H1 (cell line): ENCODE measurements around the gene SCAMP2. TPM values are rescaled to one million over a fixed set of nuclear protein-coding genes. Genes with fewer than 3 reads are reported as not detected.

Source experiments
- microRNA-seq, 2 experiments: library from miRNA; unstranded; fragments of <30 nt; microRNA quantifications; one replicate each; pipeline versions ENCODE4 to v1.2.0, GENCODE V29; 2016 to 2020; ENCODE audit warnings: borderline microRNAs expressed in 2 of 2, borderline number of aligned reads in 2 of 2, borderline replicate concordance in 1 of 2
- polyA plus RNA-seq, 7 experiments: library from polyadenylated mRNA; depleted of rRNA in 3 of 7; stranded (reverse) in 5 of 7; unstranded in 2 of 7; fragments of >200 nt in 5 of 7; fragments of 200-250 nt in 2 of 7; gene quantifications; 1 replicate in 5 of 7; 2 replicates in 1 of 7; 4 replicates in 1 of 7; pipeline versions ENCODE4 v1.2.1 to v1.2.3, GENCODE V29; 2011 to 2013; ENCODE audit warnings: missing spikeins in 2 of 7, mixed read lengths in 2 of 7
- small RNA-seq: library from polyadenylated mRNA; stranded (forward); fragments of <200 nt; extraction: miRNeasy Mini kit (QIAGEN cat#:217004); gene quantifications from one replicate; pipeline ENCODE3, GENCODE V24; 2013; ENCODE audit not compliant: insufficient read depth
- total RNA-seq: library from RNA; stranded (reverse); fragmentation: NEBNext Ultra II Directional; extraction: Animal tissue kit (Norgen Biotek cat#: 25700); gene quantifications from 2 replicates; pipeline ENCODE4 v1.2.1, GENCODE V29; 2021

Gene SCAMP2
- total and polyA plus RNA-seq, 2 of the 8 experiments (the other 6 are each of a cell fraction or from before 2014, with no cell fraction given): 41.7 to 131 TPM

Small RNAs within 50 kb of the gene (microRNA-seq; reads per million reads assigned to microRNA genes)
- 0 to 0.61 reads per million in 2 experiments for gene MIR6882

Small RNAs within 50 kb of the gene (small RNA-seq; reads per million reads assigned to genes)
- gene CPLX3 (not detected), gene MIR6882 (1.7 reads per million, percentile 6 among the genes with 10 or more reads in this experiment)

Other genes with a start within 250 kb of the SCAMP2 start
- 49.1 and 50.8 TPM in 2 replicates for gene EDC3, start 177.3 kb downstream of the SCAMP2 start, total RNA-seq
- gene EDC3, start 177.3 kb downstream of the SCAMP2 start, polyA plus RNA-seq (2011; rRNA removed): 45.0 and 48.2 TPM in 2 replicates
- gene CYP1A1, start 147.8 kb downstream of the SCAMP2 start, total RNA-seq: 0.11 and 0.35 TPM in 2 replicates
- gene CYP1A1, start 147.8 kb downstream of the SCAMP2 start, polyA plus RNA-seq (2011; rRNA removed): 0.22 and 0.32 TPM in 2 replicates
- not detected in 2 replicates for gene CYP1A2, start 124.5 kb downstream of the SCAMP2 start, total RNA-seq
- not detected in 2 replicates for gene CYP1A2, start 124.5 kb downstream of the SCAMP2 start, polyA plus RNA-seq (2011; rRNA removed)
- 50.2 and 51.7 TPM in 2 replicates for gene CSK, start 91.3 kb downstream of the SCAMP2 start, total RNA-seq
- gene CSK, start 91.3 kb downstream of the SCAMP2 start, polyA plus RNA-seq (2011; rRNA removed): 13.7 and 23.0 TPM in 2 replicates
- not detected in 2 replicates for gene LMAN1L, start 60.5 kb downstream of the SCAMP2 start, total RNA-seq
- not detected in 2 replicates for gene LMAN1L, start 60.5 kb downstream of the SCAMP2 start, polyA plus RNA-seq (2011; rRNA removed)
- gene CPLX3, start 46.7 kb downstream of the SCAMP2 start, total RNA-seq: not detected in 2 replicates
- 0.17 and 0.27 TPM in 2 replicates for gene CPLX3, start 46.7 kb downstream of the SCAMP2 start, polyA plus RNA-seq (2011; rRNA removed)
- 25.0 and 27.1 TPM in 2 replicates for gene ULK3, start 30.2 kb downstream of the SCAMP2 start, total RNA-seq
- gene ULK3, start 30.2 kb downstream of the SCAMP2 start, polyA plus RNA-seq (2011; rRNA removed): 34.4 and 52.2 TPM in 2 replicates
- gene MPI, start 16.7 kb upstream of the SCAMP2 start, total RNA-seq: 31.0 and 32.9 TPM in 2 replicates
- gene MPI, start 16.7 kb upstream of the SCAMP2 start, polyA plus RNA-seq (2011; rRNA removed): 74.8 and 79.0 TPM in 2 replicates
- gene FAM219B, start 33.5 kb upstream of the SCAMP2 start, total RNA-seq: 56.1 and 57.1 TPM in 2 replicates
- gene FAM219B, start 33.5 kb upstream of the SCAMP2 start, polyA plus RNA-seq (2011; rRNA removed): 66.6 and 91.3 TPM in 2 replicates
- gene COX5A, start 64.7 kb upstream of the SCAMP2 start, total RNA-seq: 367 and 373 TPM in 2 replicates
- gene COX5A, start 64.7 kb upstream of the SCAMP2 start, polyA plus RNA-seq (2011; rRNA removed): 228 and 270 TPM in 2 replicates
- gene RPP25, start 83.4 kb upstream of the SCAMP2 start, total RNA-seq: 19.4 and 19.8 TPM in 2 replicates
- gene RPP25, start 83.4 kb upstream of the SCAMP2 start, polyA plus RNA-seq (2011; rRNA removed): 17.4 and 20.0 TPM in 2 replicates
- gene SCAMP5, start 122.2 kb upstream of the SCAMP2 start, total RNA-seq: 51.8 and 55.4 TPM in 2 replicates
- 94.7 and 96.4 TPM in 2 replicates for gene SCAMP5, start 122.2 kb upstream of the SCAMP2 start, polyA plus RNA-seq (2011; rRNA removed)
- gene PPCDC, start 150.2 kb upstream of the SCAMP2 start, total RNA-seq: 11.3 and 14.7 TPM in 2 replicates
- gene PPCDC, start 150.2 kb upstream of the SCAMP2 start, polyA plus RNA-seq (2011; rRNA removed): 29.7 and 46.7 TPM in 2 replicates